ENCODE measurements around the gene ZNF444.
"Not testable (repeated sequence)": the region's sequence is repeated elsewhere in the genome, so short reads cannot be mapped to it uniquely, and the experiment has no call there.

Gene ZNF444

GRCh38 chr19:56148096-56148495, 7.0 kb downstream of the ZNF444 start:
- DNase-seq, result no peak

GRCh38 chr19:56148955-56149655, 8.0 kb downstream of the ZNF444 start:
- DNase-seq, result not testable (repeated sequence)

- no peak for DNase-seq
Observed at GRCh38 chr19:56149656-56150038, 8.6 kb downstream of the ZNF444 start.

GRCh38 chr19:56150358-56150757, 9.3 kb downstream of the ZNF444 start:
- DNase-seq, result no peak

- no peak for DNase-seq
Observed at GRCh38 chr19:56152644-56153043, 11.6 kb downstream of the ZNF444 start.

GRCh38 chr19:56153507-56153906, 12.4 kb downstream of the ZNF444 start:
- DNase-seq, result no peak

GRCh38 chr19:56155124-56155687, 14.1 kb downstream of the ZNF444 start:
- no peak for DNase-seq

GRCh38 chr19:56156768-56157167, 15.7 kb downstream of the ZNF444 start:
- DNase-seq, result no peak

GRCh38 chr19:56158170-56158757, 17.2 kb downstream of the ZNF444 start:
- DNase-seq, result no peak

GRCh38 chr19:56159009-56159559, 18.0 kb downstream of the ZNF444 start:
- no peak for DNase-seq

GRCh38 chr19:56159622-56160271, 18.7 kb downstream of the ZNF444 start:
- no peak for DNase-seq

- DNase-seq, result no peak
Observed at GRCh38 chr19:56161534-56161933, 20.4 kb downstream of the ZNF444 start.

GRCh38 chr19:56162258-56162657, 21.2 kb downstream of the ZNF444 start:
- no peak for DNase-seq

GRCh38 chr19:56163097-56163496, 22.0 kb downstream of the ZNF444 start:
- DNase-seq, result no peak

- DNase-seq, result no peak
Observed at GRCh38 chr19:56167064-56167578, 26.0 kb downstream of the ZNF444 start.

- DNase-seq, result no peak
Observed at GRCh38 chr19:56170261-56170660, 29.2 kb downstream of the ZNF444 start.

GRCh38 chr19:56174086-56174485, 33.0 kb downstream of the ZNF444 start:
- no peak for DNase-seq

GRCh38 chr19:56174550-56174949, 33.5 kb downstream of the ZNF444 start:
- DNase-seq, result no peak

GRCh38 chr19:56175861-56176307, 34.8 kb downstream of the ZNF444 start, which contains the start of gene GALP:
Gene GALP, plus strand, starts transcription at chr19:56176008. Its CDS starts 1,101 bp downstream, at chr19:56177109.
- not testable (repeated sequence) for DNase-seq

GRCh38 chr19:56176310-56176709, 35.2 kb downstream of the ZNF444 start:
- not testable (repeated sequence) for DNase-seq

- no peak for DNase-seq
Observed at GRCh38 chr19:56176881-56177280, 35.8 kb downstream of the ZNF444 start.

GRCh38 chr19:56177564-56178243, 36.6 kb downstream of the ZNF444 start:
- no peak for DNase-seq
